Fibroblast of lung (primary cell): ENCODE results near the gene HDAC10. TPM values are rescaled to one million over a fixed set of nuclear protein-coding genes. Genes with fewer than 3 reads are reported as not detected.

ENCODE experiments used
- DNase-seq, 2 donors: peaks; one replicate each; pipeline versions ENCODE4 v3.0.0 to v3.0.0-alpha.2; 2010; ENCODE audit warnings: low read depth in 2 of 2
- H2AFZ ChIP-seq: 2 replicates; pipeline ENCODE4 v1.5.1; 2012; ENCODE audit warnings: low read length, control low read depth, inconsistent platforms
- H3K27ac ChIP-seq: 2 replicates; pipeline ENCODE4 v1.5.1; 2011; ENCODE audit warnings: low read length, control low read depth; ENCODE audit not compliant: insufficient read depth
- H3K27me3 ChIP-seq: 2 replicates; pipeline ENCODE4 v1.5.1; 2011; ENCODE audit warnings: mild to moderate bottlenecking, low read length; ENCODE audit not compliant: control insufficient read depth, insufficient read depth
- H3K36me3 ChIP-seq: 2 replicates; pipeline ENCODE4 v1.5.1; 2011; ENCODE audit warnings: low read length; ENCODE audit not compliant: control insufficient read depth, insufficient read depth
- H3K4me1 ChIP-seq: 2 replicates; pipeline ENCODE4 v1.5.1; 2011; ENCODE audit warnings: low read length; ENCODE audit not compliant: control insufficient read depth, insufficient read depth; ENCODE audit errors: extremely low read depth
- H3K4me2 ChIP-seq: 2 replicates; pipeline ENCODE4 v1.5.1; 2011; ENCODE audit warnings: low read length, control low read depth; ENCODE audit not compliant: insufficient read depth; ENCODE audit errors: extremely low read depth
- H3K4me3 ChIP-seq, 4 experiments: fragments of 200-600 bp in 1 of 4; sonication (generic) in 1 of 4; replicated peaks in 1 of 4; 2 replicates each; pipeline ENCODE4 v1.5.1; 2011 to 2016; ENCODE audit warnings: low read length in 4 of 4, low read depth in 3 of 4, mild to moderate bottlenecking in 3 of 4, control low read depth in 2 of 4, inconsistent platforms in 1 of 4, mixed read lengths in 1 of 4; ENCODE audit not compliant: insufficient read depth in 1 of 4; ENCODE audit errors: control extremely low read depth in 1 of 4
- H3K79me2 ChIP-seq: 2 replicates; pipeline ENCODE4 v1.5.1; 2012; ENCODE audit warnings: mild to moderate bottlenecking, low read length, inconsistent platforms; ENCODE audit not compliant: control insufficient read depth, insufficient read depth
- H3K9ac ChIP-seq: 2 replicates; pipeline ENCODE4 v1.5.1; 2011; ENCODE audit warnings: mild to moderate bottlenecking, low read length, control low read depth; ENCODE audit not compliant: insufficient read depth
- H3K9me3 ChIP-seq: 2 replicates; pipeline ENCODE4 v1.5.1; 2012; ENCODE audit warnings: low read depth, low read length; ENCODE audit not compliant: control insufficient read depth, insufficient read depth
- H4K20me1 ChIP-seq: 2 replicates; pipeline ENCODE4 v1.5.1; 2011; ENCODE audit warnings: low read length; ENCODE audit not compliant: control insufficient read depth, insufficient read depth; ENCODE audit errors: extremely low read depth
- EZH2 ChIP-seq: IDR thresholded peaks from 2 replicates; pipeline ENCODE4 v1.5.1; 2012; ENCODE audit warnings: low read length, control low read depth, mild to moderate bottlenecking; ENCODE audit errors: missing control alignments
- polyA plus RNA-seq, 2 donors: library from polyadenylated mRNA; depleted of rRNA in 1 of 2; stranded (reverse) in 1 of 2; unstranded in 1 of 2; fragments of >200 nt; gene quantifications; 2 replicates each; pipeline ENCODE4 v1.2.1, GENCODE V29; 2011 to 2012; ENCODE audit warnings: missing spikeins in 1 of 2
- total RNA-seq: library from RNA; depleted of rRNA; stranded (reverse); fragments of >200 nt; gene quantifications from 2 replicates; pipeline ENCODE4 v1.2.1, GENCODE V29; 2014
- TF ChIP-seq, protein P1 (sequence below), 2 donors: IDR thresholded peaks in 1 of 2; conservative IDR thresholded peaks in 1 of 2; 1 replicate in 1 of 2; 2 replicates in 1 of 2; pipeline ENCODE4 v1.5.1; 2011 to 2012; ENCODE audit warnings: low read length in 2 of 2, control low read depth in 1 of 2, inconsistent platforms in 1 of 2, low read depth in 1 of 2, mild to moderate bottlenecking in 1 of 2

HDAC10 gene
- total and polyA plus RNA-seq, 2 donors (not counting 1 experiment from before 2014, with no cell fraction given) = 5.1 to 27.6 TPM

DNA sequence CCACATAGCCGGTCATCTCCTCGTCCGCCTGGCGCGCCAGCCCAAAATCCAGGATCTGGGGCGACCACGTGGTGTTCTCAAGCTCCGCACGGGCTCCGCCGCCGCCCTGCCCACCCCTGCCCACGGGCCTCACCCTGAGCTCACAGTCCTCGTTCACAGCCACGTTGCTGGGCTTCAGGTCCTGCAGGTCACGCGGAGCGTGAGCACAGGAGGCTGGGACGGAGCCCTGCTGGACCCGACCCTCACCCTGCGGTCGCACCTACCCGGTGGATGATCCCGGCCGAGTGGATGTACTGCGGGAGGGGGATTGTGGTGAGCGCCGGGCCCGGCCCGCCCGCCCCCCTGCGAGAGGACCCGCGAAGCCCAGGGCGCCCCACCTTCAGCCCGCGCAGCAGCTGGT lies 15.9 kb upstream of the HDAC10 start:
- H3K4me1 ChIP-seq = peaks cover 15% of the 10 kb centered on the region
- H3K79me2 ChIP-seq = no peaks in the 10 kb centered on the region
- DNase-seq = no peak
- no peak overlapping the region for H3K9ac ChIP-seq
- H2AFZ ChIP-seq = no peak overlapping the region
- H3K4me2 ChIP-seq = no peak overlapping the region
- H4K20me1 ChIP-seq = no peaks in the 10 kb centered on the region
- TF ChIP-seq, protein P1, sequence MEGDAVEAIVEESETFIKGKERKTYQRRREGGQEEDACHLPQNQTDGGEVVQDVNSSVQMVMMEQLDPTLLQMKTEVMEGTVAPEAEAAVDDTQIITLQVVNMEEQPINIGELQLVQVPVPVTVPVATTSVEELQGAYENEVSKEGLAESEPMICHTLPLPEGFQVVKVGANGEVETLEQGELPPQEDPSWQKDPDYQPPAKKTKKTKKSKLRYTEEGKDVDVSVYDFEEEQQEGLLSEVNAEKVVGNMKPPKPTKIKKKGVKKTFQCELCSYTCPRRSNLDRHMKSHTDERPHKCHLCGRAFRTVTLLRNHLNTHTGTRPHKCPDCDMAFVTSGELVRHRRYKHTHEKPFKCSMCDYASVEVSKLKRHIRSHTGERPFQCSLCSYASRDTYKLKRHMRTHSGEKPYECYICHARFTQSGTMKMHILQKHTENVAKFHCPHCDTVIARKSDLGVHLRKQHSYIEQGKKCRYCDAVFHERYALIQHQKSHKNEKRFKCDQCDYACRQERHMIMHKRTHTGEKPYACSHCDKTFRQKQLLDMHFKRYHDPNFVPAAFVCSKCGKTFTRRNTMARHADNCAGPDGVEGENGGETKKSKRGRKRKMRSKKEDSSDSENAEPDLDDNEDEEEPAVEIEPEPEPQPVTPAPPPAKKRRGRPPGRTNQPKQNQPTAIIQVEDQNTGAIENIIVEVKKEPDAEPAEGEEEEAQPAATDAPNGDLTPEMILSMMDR (conservative IDR thresholded peaks at IDR 0.05 in 1 of 2, IDR thresholded peaks at IDR 0.05 in 1 of 2; ENCODE audit: low read depth in 1 of 2, low read length in 2 of 2) = no peak
- no peak for TF ChIP-seq EZH2
- no peaks in the 10 kb centered on the region for H3K36me3 ChIP-seq
- H3K27ac ChIP-seq = no peak overlapping the region
- peak overlapping the region in 1 of 4 experiments; percentile 34 for H3K4me3 ChIP-seq
- H3K27me3 ChIP-seq = no peaks in the 10 kb centered on the region
- no peaks in the 10 kb centered on the region for H3K9me3 ChIP-seq

DNA sequence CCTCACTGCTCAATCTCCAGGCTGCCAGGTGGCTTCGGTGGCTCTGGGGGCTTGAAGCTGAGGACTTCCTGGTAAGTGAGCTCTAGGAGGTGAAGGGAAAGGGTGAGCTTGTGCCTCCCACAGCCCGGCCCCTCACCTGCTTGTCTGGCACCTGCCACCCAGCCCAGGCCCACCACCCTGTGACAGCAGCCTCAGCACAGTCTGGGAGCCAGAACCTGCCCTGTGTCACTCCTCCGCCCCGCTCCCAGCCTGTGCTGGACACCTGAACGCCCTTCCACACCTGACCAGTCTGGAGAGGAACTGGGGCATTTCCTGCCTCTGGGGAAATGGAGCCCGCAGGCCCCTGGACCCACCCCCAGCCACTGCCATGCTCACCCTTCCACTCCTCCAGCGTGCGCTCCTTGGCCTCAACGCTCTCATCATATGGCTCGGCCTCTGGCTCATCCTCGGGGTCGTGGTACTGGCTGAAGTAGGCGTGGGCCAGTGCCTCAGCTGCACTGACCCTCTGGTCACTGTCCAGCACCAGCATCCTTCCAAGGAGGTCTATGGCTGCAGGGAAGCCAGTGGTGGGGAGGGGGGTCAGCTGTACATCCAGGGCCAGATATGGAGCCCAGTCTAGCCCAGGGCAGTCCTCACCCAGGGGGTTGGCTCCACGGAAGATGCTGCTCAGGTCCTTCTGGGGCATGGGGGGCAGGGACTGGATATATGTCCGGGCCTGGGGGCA lies 14.0 kb upstream of the HDAC10 start:
- Histone ChIP-seq H3K9me3 (no peaks in the 10 kb centered on the region), H3K79me2 (peaks cover 6% of the 10 kb centered on the region), H3K4me1 (peaks cover 6% of the 10 kb centered on the region), H3K27ac (no peak overlapping the region), H3K36me3 (no peaks in the 10 kb centered on the region), H3K27me3 (no peaks in the 10 kb centered on the region), H3K9ac (no peak overlapping the region), H3K4me2 (no peak overlapping the region), H3K4me3 (no peak overlapping the region), H4K20me1 (no peaks in the 10 kb centered on the region), H2AFZ (no peak overlapping the region)
- no peak for TF ChIP-seq EZH2
- TF ChIP-seq, protein P1 (conservative IDR thresholded peaks at IDR 0.05 in 1 of 2, IDR thresholded peaks at IDR 0.05 in 1 of 2; ENCODE audit: low read depth in 1 of 2, low read length in 2 of 2) = no peak
- no peak for DNase-seq

DNA sequence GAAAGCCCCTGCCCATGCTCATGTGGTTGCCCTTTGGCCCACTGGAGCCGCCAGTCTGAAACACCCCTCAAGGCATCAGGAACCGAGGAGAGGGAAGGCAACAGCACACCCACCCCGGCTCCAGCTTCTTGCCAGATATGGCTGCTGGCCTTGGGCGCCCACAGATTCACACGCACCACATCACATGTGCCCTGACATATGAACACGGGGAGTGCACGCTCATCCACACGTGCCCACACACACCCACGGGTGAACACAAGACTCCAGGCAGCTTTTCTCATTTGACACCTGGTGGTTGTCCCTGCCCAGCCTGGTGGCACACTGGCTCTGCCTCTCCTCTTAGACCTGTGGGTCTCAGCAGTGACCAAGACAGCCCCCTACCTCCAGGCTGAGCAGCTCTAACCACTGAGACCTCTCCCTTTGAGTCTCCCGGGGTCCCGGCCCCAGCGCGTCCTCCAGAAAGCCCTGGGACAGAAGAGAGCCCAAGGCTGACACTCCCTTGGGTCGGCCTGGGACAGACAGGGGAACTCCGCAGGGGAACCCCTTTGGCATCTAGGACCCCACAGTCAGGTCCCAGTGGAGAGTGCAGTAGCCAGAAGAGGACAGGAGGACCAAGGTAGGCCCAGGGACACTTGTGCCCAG lies 13.2 kb upstream of the HDAC10 start:
- H3K36me3 ChIP-seq = no peaks in the 10 kb centered on the region

More for the DNA sequence above, 13.2 kb upstream of the HDAC10 start:
- Histone ChIP-seq H3K9me3 (no peaks in the 10 kb centered on the region), H3K27me3 (no peaks in the 10 kb centered on the region), H3K9ac (no peak overlapping the region), H3K27ac (no peak overlapping the region), H3K4me1 (peaks cover 6% of the 10 kb centered on the region), H4K20me1 (no peaks in the 10 kb centered on the region), H3K4me3 (no peak overlapping the region), H3K79me2 (peaks cover 8% of the 10 kb centered on the region), H2AFZ (no peak overlapping the region), H3K4me2 (no peak overlapping the region)
- DNase-seq = no peak
- TF ChIP-seq, protein P1 (conservative IDR thresholded peaks at IDR 0.05 in 1 of 2, IDR thresholded peaks at IDR 0.05 in 1 of 2; ENCODE audit: low read depth in 1 of 2, low read length in 2 of 2) = no peak
- no peak for TF ChIP-seq EZH2
